ENCODE data around the gene VPS45. TPM values are rescaled to one million over a fixed set of nuclear protein-coding genes. Genes with fewer than 3 reads are reported as not detected.
A peak's percentile ranks its signal among the peaks of the same experiment; 100 is the strongest.

VPS45 gene
- total and polyA plus RNA-seq, 12 donors, result 26.6 to 73.6 (median 49.8) TPM

GRCh38 chr1:150159550-150159949 is 92.0 kb downstream of the VPS45 start:
- 66% methylated on average over 8 of the region's 8 CpGs for WGBS, 2 donors
- peak overlapping the region in 1 of 10 donors; percentile 19 for H3K4me3 ChIP-seq
- peaks cover 0 to 65% (median 26%) of the 10 kb centered on the region in 9 donors for H3K36me3 ChIP-seq
- H3K27ac ChIP-seq, result peak overlapping the region in 8 of 10 donors; percentile 10 to 95 (median 60)
- intact Hi-C loops (cut with DNase I), result loop anchor here in 1 of 10 donors (5.0 kb wide), 1 partner anchor 82 kb away; no protein-coding TSS in a partner anchor
- peaks cover 10 to 96% (median 31%) of the 10 kb centered on the region in 9 donors for H3K4me1 ChIP-seq
- DNase-seq (peak in 1 of 2 donors; percentile 24), ATAC-seq (peak in 1 of 8 donors; percentile 7)
- TF ChIP-seq CTCF (IDR thresholded peaks at IDR 0.05), result no peak
- no peaks in the 10 kb centered on the region for H3K27me3 ChIP-seq
- H3K9me3 ChIP-seq, result no peaks in the 10 kb centered on the region

GRCh38 chr1:150160964-150161621 is 93.5 kb downstream of the VPS45 start:
- ATAC-seq, result no peak
- intact Hi-C loops (cut with DNase I), result loop anchor here in 2 of 10 donors (5.0 to 10.0 kb wide), 2 partner anchors 79 to 196 kb away; no protein-coding TSS in a partner anchor
- 63 to 78% methylated on average over 7 of the region's 7 CpGs for WGBS, 2 donors
- no peak for DNase-seq
- Histone ChIP-seq H3K9me3 (no peaks in the 10 kb centered on the region), H3K36me3 (peaks cover 0 to 50% (median 23%) of the 10 kb centered on the region in 9 donors), H3K27me3 (no peaks in the 10 kb centered on the region), H3K4me1 (peaks cover 10 to 97% (median 37%) of the 10 kb centered on the region in 9 donors), H3K27ac (peak overlapping the region; percentile 5 to 96 (median 89)), H3K4me3 (peak overlapping the region in 1 of 10 donors; percentile 38)
- no peak for TF ChIP-seq CTCF (IDR thresholded peaks at IDR 0.05)

- H3K27me3 ChIP-seq, result no peaks in the 10 kb centered on the region
- peak in 2 of 9 donors; percentile 11 to 19 for TF ChIP-seq CTCF (IDR thresholded peaks at IDR 0.05)
- ATAC-seq (no peak), DNase-seq (no peak)
- WGBS, 2 donors, result 67 to 69% methylated on average over 9 of the region's 9 CpGs
- H3K27ac ChIP-seq, result peak overlapping the region; percentile 76 to 96 (median 90)
- H3K4me3 ChIP-seq, result peak overlapping the region in 5 of 10 donors; percentile 13 to 46 (median 44)
- peaks cover 0 to 41% (median 17%) of the 10 kb centered on the region in 9 donors for H3K36me3 ChIP-seq
- H3K4me1 ChIP-seq, result peaks cover 10 to 90% (median 37%) of the 10 kb centered on the region in 9 donors
- no peaks in the 10 kb centered on the region for H3K9me3 ChIP-seq
- intact Hi-C loops (cut with DNase I), result loop anchor here in 2 of 10 donors (5.0 to 10.0 kb wide), 2 partner anchors 80 to 197 kb away; no protein-coding TSS in a partner anchor
Observed at GRCh38 chr1:150161747-150162581, 94.4 kb downstream of the VPS45 start.

GRCh38 chr1:150162582-150162861 is 94.9 kb downstream of the VPS45 start:
- intact Hi-C loops (cut with DNase I), result loop anchor here in 2 of 10 donors (5.0 to 10.0 kb wide), 2 partner anchors 80 to 198 kb away; no protein-coding TSS in a partner anchor
- Histone ChIP-seq H3K27ac (peak overlapping the region; percentile 76 to 96 (median 90)), H3K9me3 (no peaks in the 10 kb centered on the region), H3K27me3 (no peaks in the 10 kb centered on the region), H3K36me3 (peaks cover 0 to 35% (median 11%) of the 10 kb centered on the region in 9 donors), H3K4me1 (peaks cover 10 to 84% (median 37%) of the 10 kb centered on the region in 9 donors), H3K4me3 (peak overlapping the region in 8 of 10 donors; percentile 13 to 46 (median 30))
- WGBS, 2 donors, result 31 to 58% methylated on average over 4 of the region's 4 CpGs
- ATAC-seq, result peak in 2 of 8 donors; percentile 1 to 3
- no peak for DNase-seq
- no peak for TF ChIP-seq CTCF (IDR thresholded peaks at IDR 0.05)

Data from heart right ventricle (tissue), 16 donors.